ENCODE measurements around the gene PBXIP1.

The PBXIP1 gene

GRCh38 chr1:154895798-154896197 is 60.1 kb downstream of the PBXIP1 start:
- DNase-seq (ENCODE audit: low read depth, low spot score): no peak

All from brain pericyte (primary cell).